RPMI7951 (cell line): ENCODE data around the gene CPNE5. TPM values are rescaled to one million over a fixed set of nuclear protein-coding genes. Genes with fewer than 3 reads are reported as not detected.

Experiments used
- DNase-seq: peaks from one replicate; pipeline ENCODE4 v3.0.0-alpha.2; 2012; ENCODE audit warnings: low read depth
- total RNA-seq: library from RNA; depleted of rRNA; stranded (reverse); fragments of >200 nt; shearing (Covaris generic); gene quantifications from 2 replicates; pipeline ENCODE4 v1.2.3, GENCODE V29; 2014; rRNA removed

The CPNE5 gene
- not detected in 2 replicates for total RNA-seq

GRCh38 chr6:36838896-36839748 is at the start of gene CPNE5:
Gene CPNE5 (minus strand): TSS chr6:36839444. CDS start chr6:36839377, 67 bp downstream.
- no peak for DNase-seq

- no peak for DNase-seq
Observed at GRCh38 chr6:36888115-36888643, 48.9 kb upstream of the CPNE5 start.

DNA sequence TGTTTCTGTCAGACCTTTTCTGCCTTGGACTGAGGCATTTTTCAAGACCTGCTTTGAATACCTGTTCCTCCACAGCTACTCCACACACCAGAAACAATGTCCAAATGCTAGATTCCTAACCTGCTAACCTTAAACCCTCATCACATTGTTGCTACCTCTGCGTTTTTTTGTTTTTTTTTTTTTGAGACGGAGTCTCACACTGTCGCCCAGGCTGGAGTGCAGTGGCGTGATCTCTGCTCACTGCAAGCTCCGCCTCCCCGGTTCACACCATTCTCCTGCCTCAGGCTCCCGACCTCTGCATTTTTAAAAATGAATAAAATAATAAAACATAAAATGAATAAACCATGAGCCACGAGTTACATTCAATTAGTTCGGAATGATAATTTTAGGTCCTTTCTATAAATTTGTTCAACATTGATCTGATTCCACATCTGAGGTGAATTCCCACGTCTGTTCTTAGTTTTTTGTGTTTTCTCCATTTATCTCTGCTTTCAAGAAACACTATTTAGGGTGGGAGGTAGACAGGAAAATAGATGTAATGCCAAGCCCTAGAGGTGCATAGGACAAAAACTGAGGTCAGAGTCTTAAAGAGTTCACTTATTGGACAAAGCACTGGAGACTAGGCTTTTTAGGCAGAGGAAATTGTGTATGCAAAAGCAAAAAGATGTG is 47.8 kb upstream of the CPNE5 start:
- no peak for DNase-seq

DNA sequence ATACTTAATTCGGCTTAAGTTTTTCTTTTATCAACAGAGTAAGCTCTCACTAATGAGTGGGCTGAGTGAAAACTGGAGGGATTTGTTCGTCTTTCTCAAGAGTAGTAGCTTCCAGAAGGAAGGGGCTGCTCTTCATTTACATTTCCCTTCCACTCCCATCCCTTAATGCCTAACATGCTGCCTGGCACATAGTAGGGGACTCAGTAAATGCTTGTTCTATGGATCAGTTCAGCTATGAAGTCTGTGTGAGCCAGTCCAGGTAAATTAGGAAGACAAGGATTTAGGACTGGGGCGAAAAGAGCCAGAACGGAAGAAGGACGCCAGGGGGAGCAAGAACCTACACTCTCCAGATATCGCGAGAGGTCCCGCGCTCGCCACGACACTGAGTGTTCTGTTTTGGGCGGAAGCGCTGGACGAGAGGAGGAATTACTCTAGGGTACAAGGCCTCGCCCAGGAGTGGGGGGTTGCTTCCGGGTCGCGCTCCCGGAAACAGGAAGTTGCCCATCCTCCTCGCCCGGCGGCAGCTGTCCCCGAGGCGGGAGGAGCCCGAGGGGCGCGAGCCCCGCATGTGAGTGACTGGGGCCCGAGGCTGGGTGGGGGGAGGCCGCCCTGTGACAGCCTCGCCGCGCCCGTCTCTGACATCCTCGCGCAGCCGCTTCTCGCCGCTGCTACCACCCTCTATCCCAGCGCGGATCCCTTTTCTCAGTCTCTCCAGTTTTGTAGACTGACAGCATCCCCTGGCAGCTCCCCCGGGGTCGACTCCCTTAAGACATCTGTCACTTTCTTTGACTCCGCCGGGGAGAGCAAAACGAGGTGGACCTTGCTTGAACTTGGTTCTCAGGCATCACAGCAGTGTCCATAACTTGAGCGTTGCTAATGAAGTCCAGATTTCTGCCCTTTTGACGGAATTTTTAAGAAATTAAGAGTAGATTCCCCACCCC is 46.5 kb upstream of the CPNE5 start, which contains the start of gene C6orf89:
C6orf89 (plus strand) TSS at position 492 of the 941 bp plus-strand sequence. CDS start 13,493 bp downstream, outside the sequence.
- DNase-seq = peak; percentile 98

GRCh38 chr6:36884610-36885009 is 45.4 kb upstream of the CPNE5 start:
- DNase-seq = no peak

DNA sequence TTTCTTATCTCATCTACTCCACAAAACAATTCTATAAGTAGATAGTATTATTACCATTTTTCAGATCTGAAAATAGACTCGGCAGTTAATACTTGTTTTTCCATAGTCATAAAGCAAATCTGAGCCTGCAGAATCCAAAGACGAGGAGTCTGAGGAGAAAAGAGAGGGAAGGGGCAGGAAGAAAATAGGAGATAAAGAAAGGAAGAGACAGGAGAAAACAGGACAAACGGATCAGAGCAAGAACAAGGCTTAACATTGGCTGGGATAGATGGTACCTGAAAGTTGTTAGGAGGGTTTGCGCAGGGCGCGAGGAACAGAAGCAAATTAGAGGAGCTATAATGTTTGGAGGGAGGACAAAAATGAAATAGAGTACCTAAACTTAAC is 36.0 kb upstream of the CPNE5 start:
- DNase-seq = no peak

- peak; percentile 89 for DNase-seq
Observed at GRCh38 chr6:36874443-36875249, 35.4 kb upstream of the CPNE5 start, which contains the start of gene PPIL1. Gene PPIL1 (minus strand): TSS chr6:36874803. CDS start chr6:36874772, 31 bp downstream.

DNA sequence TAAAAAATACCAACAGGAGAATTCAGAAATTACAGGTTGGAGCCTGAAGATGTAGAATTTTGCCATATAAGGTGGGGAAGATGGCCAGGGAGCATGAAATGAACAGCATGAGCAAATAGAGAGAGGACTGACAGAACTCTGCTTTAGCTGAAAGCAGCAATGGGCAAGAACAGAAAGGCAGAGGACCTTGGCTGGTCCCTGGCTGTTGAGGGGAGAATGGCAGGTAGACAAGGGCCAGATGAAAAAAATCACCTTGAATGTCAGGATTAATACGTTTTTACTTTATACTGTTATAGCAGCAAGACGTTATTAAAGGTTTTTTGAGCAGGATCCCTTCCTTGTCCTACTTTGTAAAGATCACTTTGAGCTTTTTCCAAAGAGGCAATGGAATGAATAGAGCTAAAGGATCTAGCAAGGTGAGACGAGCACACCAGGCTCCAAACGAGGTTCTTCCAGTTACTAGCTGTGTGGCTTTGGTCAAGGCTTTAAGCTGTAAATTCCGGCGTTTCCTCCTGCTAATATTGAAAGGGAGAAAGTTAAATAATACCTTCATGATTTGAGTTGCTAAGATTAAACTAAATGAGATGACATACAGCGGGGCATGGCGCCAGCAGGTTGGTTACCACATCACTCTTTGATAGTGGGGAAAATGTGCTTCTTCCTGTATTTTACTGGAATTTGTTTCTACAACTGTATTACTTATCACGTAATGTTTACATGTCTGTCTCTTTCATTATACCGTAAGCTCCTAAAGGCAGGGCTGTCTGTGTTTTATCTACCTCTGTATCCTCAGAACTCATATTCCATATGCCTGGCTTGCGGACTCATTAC is 34.6 kb upstream of the CPNE5 start:
- no peak for DNase-seq

GRCh38 chr6:36873115-36873514 is 33.9 kb upstream of the CPNE5 start:
- DNase-seq = no peak

GRCh38 chr6:36871686-36872085 is 32.4 kb upstream of the CPNE5 start:
- no peak for DNase-seq

GRCh38 chr6:36867471-36868224 is 28.4 kb upstream of the CPNE5 start:
- no peak for DNase-seq

- DNase-seq = no peak
Observed at GRCh38 chr6:36865835-36866234, 26.6 kb upstream of the CPNE5 start.

- no peak for DNase-seq
Observed at GRCh38 chr6:36863670-36864540, 24.7 kb upstream of the CPNE5 start.

DNA sequence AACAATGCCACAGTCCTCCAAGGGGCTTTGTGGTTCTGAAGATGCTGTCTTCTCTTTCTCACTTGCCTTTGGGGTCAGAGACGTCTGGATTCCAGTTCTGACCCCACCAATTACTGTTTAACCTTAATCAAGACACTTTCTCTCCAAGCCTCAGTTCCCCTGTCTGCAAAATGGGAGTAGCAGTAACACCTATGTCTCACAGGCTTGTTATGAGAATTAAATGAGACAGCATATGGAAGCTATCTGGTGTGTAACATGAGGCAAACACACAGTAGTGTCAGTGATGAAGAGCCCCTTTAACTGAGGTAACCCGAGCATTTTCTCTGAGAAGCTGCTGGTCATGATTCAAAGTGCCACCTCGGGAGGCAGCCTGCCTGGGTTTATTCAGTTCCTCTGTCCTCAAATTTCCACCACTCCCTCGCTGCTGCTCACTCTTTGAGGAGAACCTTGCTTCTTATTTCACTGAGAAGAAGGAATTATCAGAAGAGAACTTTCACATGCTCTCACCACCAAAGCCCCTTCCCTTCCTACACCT is 23.7 kb upstream of the CPNE5 start:
- no peak for DNase-seq

DNA sequence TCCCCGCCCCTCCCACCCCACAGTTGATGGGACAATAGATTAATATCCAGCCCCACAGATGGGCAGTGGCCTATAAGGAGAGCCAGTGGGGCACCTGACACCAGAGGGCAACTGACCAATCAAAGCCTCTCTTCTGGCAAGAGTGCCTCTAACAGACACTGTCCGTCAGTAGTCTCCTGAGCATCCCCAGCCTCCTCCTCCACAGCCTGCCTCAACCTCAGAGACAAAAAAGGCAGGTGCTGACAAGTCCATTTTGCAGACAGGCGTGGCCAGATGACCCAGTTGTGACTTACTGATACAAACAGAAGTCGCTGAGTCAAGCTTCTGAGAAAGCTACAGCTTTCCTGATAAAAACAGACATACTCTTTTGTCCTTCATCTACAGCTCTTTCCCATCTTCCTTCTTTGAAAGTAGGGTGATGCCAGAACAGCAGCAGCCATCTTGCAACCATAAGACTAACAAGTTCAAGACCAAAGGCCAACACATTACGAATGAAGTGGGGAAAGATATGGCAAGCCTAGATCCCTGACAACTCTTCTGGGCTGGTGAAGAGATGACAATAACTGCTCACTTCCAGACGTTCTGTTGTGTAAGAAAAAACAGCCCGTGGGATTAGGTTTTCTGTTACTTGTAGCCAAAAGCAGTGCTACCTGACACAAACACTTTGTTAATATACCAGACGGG is 23.1 kb upstream of the CPNE5 start:
- no peak for DNase-seq

DNA sequence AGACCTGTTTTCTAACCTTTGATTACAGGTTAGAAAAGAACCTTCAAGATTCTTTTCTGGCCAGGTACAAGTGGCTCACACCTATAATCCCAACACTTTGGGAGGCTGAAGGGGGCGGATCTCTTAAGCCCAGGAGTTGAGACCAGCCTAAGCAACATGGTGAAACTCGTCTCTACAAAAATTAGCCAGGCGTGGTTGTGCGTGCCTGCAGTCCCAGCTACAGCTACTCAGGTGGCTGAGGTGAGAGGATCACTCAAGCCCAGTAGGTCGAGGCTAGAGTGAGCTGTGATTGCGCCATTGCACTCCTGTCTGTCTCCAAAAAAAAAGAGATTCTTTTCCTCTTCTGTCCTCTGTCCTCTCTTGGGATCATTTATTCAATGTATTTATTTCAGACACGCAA is 20.9 kb upstream of the CPNE5 start:
- DNase-seq = no peak

DNA sequence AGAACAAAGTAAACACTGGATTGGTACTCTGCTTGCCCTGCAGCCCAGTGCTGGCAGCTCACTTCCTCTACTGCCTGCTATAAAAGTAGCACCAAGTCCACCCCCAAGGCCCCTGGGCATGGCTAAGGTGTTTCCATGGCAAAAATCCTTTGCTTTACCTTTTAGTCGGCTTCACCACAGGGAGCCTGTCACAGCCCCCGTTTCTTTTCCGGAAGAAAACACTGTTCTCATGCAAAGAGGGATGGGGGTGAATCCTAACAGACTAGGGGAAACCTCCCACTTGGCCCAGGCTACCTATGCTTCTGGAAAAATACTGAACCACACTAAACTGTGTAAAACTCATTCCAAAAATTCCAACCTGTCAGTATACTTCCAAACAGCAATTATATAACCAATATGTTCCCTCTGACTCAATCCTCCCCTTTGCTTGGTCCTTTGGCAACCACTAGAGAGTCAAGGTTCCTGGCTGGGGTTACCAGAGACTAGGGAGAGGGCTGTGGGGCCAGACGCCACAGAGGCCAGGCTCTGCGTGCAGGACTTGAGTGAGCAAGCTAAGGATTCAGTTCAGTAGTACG is 19.2 kb upstream of the CPNE5 start:
- no peak for DNase-seq
